IPS-20b (cell line): ENCODE measurements around the gene RNF103.
A peak's percentile ranks its signal among the peaks of the same experiment; 100 is the strongest.
"Not testable (repeated sequence)": the region's sequence is repeated elsewhere in the genome, so short reads cannot be mapped to it uniquely, and the experiment has no call there.

ENCODE experiments used
- H3K27ac ChIP-seq: one replicate; pipeline ENCODE4 v1.5.1; 2013; ENCODE audit warnings: low read length
- H3K27me3 ChIP-seq: 2 replicates; pipeline ENCODE4 v1.6.1; 2013; ENCODE audit warnings: mild to moderate bottlenecking, low read length, inconsistent platforms; ENCODE audit not compliant: insufficient read depth
- H3K36me3 ChIP-seq: 2 replicates; pipeline ENCODE4 v1.6.1; 2013; ENCODE audit warnings: low read depth, mild to moderate bottlenecking, inconsistent platforms, low read length, moderate library complexity; ENCODE audit not compliant: insufficient read depth
- H3K4me1 ChIP-seq: 2 replicates; pipeline ENCODE4 v1.6.1; 2013; ENCODE audit warnings: mild to moderate bottlenecking, control low read depth, inconsistent platforms, low read length, moderate library complexity; ENCODE audit not compliant: insufficient read depth
- H3K4me3 ChIP-seq: 2 replicates; pipeline ENCODE4 v1.5.1; 2013; ENCODE audit warnings: mild to moderate bottlenecking, low read length, inconsistent platforms
- H3K9ac ChIP-seq: 2 replicates; pipeline ENCODE4 v1.6.1; 2013; ENCODE audit warnings: low read depth, mild to moderate bottlenecking, inconsistent platforms, low read length, moderate library complexity
- H3K9me3 ChIP-seq: 2 replicates; pipeline ENCODE4 v1.6.1; 2013; ENCODE audit warnings: mild to moderate bottlenecking, low read depth, low read length, inconsistent platforms; ENCODE audit not compliant: insufficient read depth

Gene RNF103

GRCh38 chr2:86593266-86593665 lies 30.4 kb downstream of the RNF103 start:
- Histone ChIP-seq H3K36me3 (no peaks in the 10 kb centered on the region), H3K27ac (no peak overlapping the region), H3K27me3 (no peaks in the 10 kb centered on the region), H3K9ac (no peak overlapping the region), H3K4me3 (no peak overlapping the region), H3K9me3 (no peaks in the 10 kb centered on the region), H3K4me1 (no peaks in the 10 kb centered on the region)

GRCh38 chr2:86592547-86593230 lies 31.0 kb downstream of the RNF103 start:
- H3K9me3 ChIP-seq, result no peaks in the 10 kb centered on the region
- H3K9ac ChIP-seq, result no peak overlapping the region
- no peaks in the 10 kb centered on the region for H3K27me3 ChIP-seq
- H3K4me1 ChIP-seq, result no peaks in the 10 kb centered on the region
- no peak overlapping the region for H3K4me3 ChIP-seq
- H3K36me3 ChIP-seq, result no peaks in the 10 kb centered on the region
- H3K27ac ChIP-seq, result no peak overlapping the region

- not testable (repeated sequence) for H3K9me3 ChIP-seq, H3K36me3 ChIP-seq, H3K4me1 ChIP-seq, H3K4me3 ChIP-seq, H3K9ac ChIP-seq, H3K27me3 ChIP-seq, H3K27ac ChIP-seq
Measured at GRCh38 chr2:86589701-86590100, 34.0 kb downstream of the RNF103 start.

- H3K27ac ChIP-seq, result no peak overlapping the region
- no peaks in the 10 kb centered on the region for H3K27me3 ChIP-seq
- no peak overlapping the region for H3K9ac ChIP-seq
Measured at GRCh38 chr2:86584151-86584913, 39.3 kb downstream of the RNF103 start.

GRCh38 chr2:86580560-86580959 lies 43.1 kb downstream of the RNF103 start:
- Histone ChIP-seq H3K9ac (no peak overlapping the region), H3K4me3 (no peak overlapping the region), H3K9me3 (peaks cover 5% of the 10 kb centered on the region; the same call in 1 of the 2 replicates), H3K4me1 (no peaks in the 10 kb centered on the region), H3K27me3 (no peaks in the 10 kb centered on the region), H3K36me3 (no peaks in the 10 kb centered on the region), H3K27ac (no peak overlapping the region)

More at GRCh38 chr2:86584151-86584913, 39.3 kb downstream of the RNF103 start:
- no peaks in the 10 kb centered on the region for H3K4me1 ChIP-seq
- H3K9me3 ChIP-seq, result no peaks in the 10 kb centered on the region
- no peaks in the 10 kb centered on the region for H3K36me3 ChIP-seq
- H3K4me3 ChIP-seq, result no peak overlapping the region

- H3K27me3 ChIP-seq, result no peaks in the 10 kb centered on the region
- no peak overlapping the region for H3K27ac ChIP-seq
- no peak overlapping the region for H3K9ac ChIP-seq
- peaks cover 5% of the 10 kb centered on the region; the same call in 1 of the 2 replicates for H3K9me3 ChIP-seq
- H3K36me3 ChIP-seq, result no peaks in the 10 kb centered on the region
- H3K4me1 ChIP-seq, result no peaks in the 10 kb centered on the region
- H3K4me3 ChIP-seq, result no peak overlapping the region
Measured at GRCh38 chr2:86577817-86578456, 45.7 kb downstream of the RNF103 start.

- no peak overlapping the region for H3K4me3 ChIP-seq
- no peaks in the 10 kb centered on the region for H3K4me1 ChIP-seq
- H3K27me3 ChIP-seq, result peaks cover 11% of the 10 kb centered on the region; the same call in 1 of the 2 replicates
- H3K36me3 ChIP-seq, result no peaks in the 10 kb centered on the region
- H3K9me3 ChIP-seq, result no peaks in the 10 kb centered on the region
- H3K27ac ChIP-seq, result no peak overlapping the region
- no peak overlapping the region for H3K9ac ChIP-seq
Measured at GRCh38 chr2:86570059-86570458, 53.6 kb downstream of the RNF103 start.

GRCh38 chr2:86566821-86567190 lies 56.9 kb downstream of the RNF103 start:
- no peaks in the 10 kb centered on the region for H3K4me1 ChIP-seq
- H3K36me3 ChIP-seq, result no peaks in the 10 kb centered on the region
- H3K27ac ChIP-seq, result no peak overlapping the region
- H3K4me3 ChIP-seq, result no peak overlapping the region
- peaks cover 22% of the 10 kb centered on the region; the same call in 1 of the 2 replicates for H3K27me3 ChIP-seq
- no peak overlapping the region for H3K9ac ChIP-seq
- H3K9me3 ChIP-seq, result no peaks in the 10 kb centered on the region

GRCh38 chr2:86566158-86566820 lies 57.4 kb downstream of the RNF103 start:
- Histone ChIP-seq H3K9ac (no peak overlapping the region), H3K9me3 (no peaks in the 10 kb centered on the region), H3K27me3 (peaks cover 22% of the 10 kb centered on the region; the same call in 1 of the 2 replicates), H3K4me3 (no peak overlapping the region), H3K36me3 (no peaks in the 10 kb centered on the region), H3K4me1 (no peaks in the 10 kb centered on the region), H3K27ac (no peak overlapping the region)

GRCh38 chr2:86563650-86564061 lies 60.0 kb downstream of the RNF103 start:
- no peaks in the 10 kb centered on the region for H3K4me1 ChIP-seq
- no peaks in the 10 kb centered on the region for H3K36me3 ChIP-seq
- H3K4me3 ChIP-seq, result peak overlapping the region; percentile 97; the same call in 1 of the 2 replicates
- peak overlapping the region; percentile 2; the same call in 1 of the 2 replicates for H3K9ac ChIP-seq
- no peaks in the 10 kb centered on the region for H3K9me3 ChIP-seq
- H3K27ac ChIP-seq, result no peak overlapping the region
- H3K27me3 ChIP-seq, result peaks cover 22% of the 10 kb centered on the region; the same call in 1 of the 2 replicates

GRCh38 chr2:86562922-86563649 lies 60.6 kb downstream of the RNF103 start, which contains the start of gene CHMP3:
CHMP3 (minus strand) TSS chr2:86563443; CDS start chr2:86563348, 95 bp downstream.
- no peaks in the 10 kb centered on the region for H3K36me3 ChIP-seq
- peak within 1 kb of the TSS; percentile 94 for H3K9ac ChIP-seq
- peak within 1 kb of the TSS; percentile 50 for H3K27ac ChIP-seq
- no peaks in the 10 kb centered on the region for H3K4me1 ChIP-seq
- H3K4me3 ChIP-seq, result peak within 1 kb of the TSS; percentile 97
- no peaks in the 10 kb centered on the region for H3K9me3 ChIP-seq
- H3K27me3 ChIP-seq, result peaks cover 22% of the 10 kb centered on the region; the same call in 1 of the 2 replicates
